Adrenal gland (tissue), 5 donors: Measurements from ENCODE around the gene MGMT.

ENCODE experiments used
- POLR2A ChIP-seq, 2 donors: fragments of 450-650 bp; IDR thresholded peaks; one replicate each; pipeline ENCODE4 v1.6.1; 2017; ENCODE audit warnings: antibody characterized with exemption in 2 of 2, mild to moderate bottlenecking in 2 of 2, moderate library complexity in 1 of 2
- TF ChIP-seq, protein P1 (sequence below), 6 experiments: fragments of 450-650 bp in 4 of 6; fragments of 200-600 bp in 2 of 6; sonication (generic) in 1 of 6; IDR thresholded peaks; 1 replicate in 5 of 6; 2 replicates in 1 of 6; pipeline versions ENCODE4 v1.5.1 to v1.8.0; 2016 to 2021; ENCODE audit warnings: antibody characterized with exemption in 6 of 6, mild to moderate bottlenecking in 2 of 6, moderate library complexity in 1 of 6
- donor health status: DM: no; HTN: no; CAD: no.

DNA sequence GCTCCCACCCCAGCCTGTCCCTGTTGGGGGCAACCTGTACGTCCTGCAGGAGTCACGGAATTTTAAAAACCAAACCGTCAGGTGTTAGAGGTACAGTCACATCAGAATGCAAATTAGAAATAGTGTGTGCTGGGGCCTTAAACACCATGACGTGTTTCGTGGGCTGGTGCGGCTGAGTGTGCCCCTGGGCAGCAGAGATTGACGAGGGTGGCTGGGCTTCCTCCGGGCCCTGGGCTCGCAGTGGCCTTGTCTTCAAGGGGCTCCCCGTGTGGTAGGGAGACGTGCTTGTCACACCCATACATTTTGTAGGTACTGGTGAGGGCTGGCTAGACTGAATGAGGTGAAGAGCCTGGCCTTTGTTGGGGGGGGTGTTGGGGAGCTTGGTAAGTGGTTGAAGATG, 7.6 kb downstream of the MGMT start:
- TF ChIP-seq POLR2A (IDR thresholded peaks at IDR 0.05), result no peak
- TF ChIP-seq, protein P1, sequence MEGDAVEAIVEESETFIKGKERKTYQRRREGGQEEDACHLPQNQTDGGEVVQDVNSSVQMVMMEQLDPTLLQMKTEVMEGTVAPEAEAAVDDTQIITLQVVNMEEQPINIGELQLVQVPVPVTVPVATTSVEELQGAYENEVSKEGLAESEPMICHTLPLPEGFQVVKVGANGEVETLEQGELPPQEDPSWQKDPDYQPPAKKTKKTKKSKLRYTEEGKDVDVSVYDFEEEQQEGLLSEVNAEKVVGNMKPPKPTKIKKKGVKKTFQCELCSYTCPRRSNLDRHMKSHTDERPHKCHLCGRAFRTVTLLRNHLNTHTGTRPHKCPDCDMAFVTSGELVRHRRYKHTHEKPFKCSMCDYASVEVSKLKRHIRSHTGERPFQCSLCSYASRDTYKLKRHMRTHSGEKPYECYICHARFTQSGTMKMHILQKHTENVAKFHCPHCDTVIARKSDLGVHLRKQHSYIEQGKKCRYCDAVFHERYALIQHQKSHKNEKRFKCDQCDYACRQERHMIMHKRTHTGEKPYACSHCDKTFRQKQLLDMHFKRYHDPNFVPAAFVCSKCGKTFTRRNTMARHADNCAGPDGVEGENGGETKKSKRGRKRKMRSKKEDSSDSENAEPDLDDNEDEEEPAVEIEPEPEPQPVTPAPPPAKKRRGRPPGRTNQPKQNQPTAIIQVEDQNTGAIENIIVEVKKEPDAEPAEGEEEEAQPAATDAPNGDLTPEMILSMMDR (IDR thresholded peaks at IDR 0.05), result no peak
